HEK293 (cell line): ENCODE data around the gene SERPINA12.

Experiments used
- CTCF ChIA-PET: fragments of 350-600 bp; formaldehyde crosslinking; extraction: SDS; loops from one replicate; lab custom pipeline; 2021; ENCODE audit warnings: antibody characterized with exemption; lab: Yijun Ruan, JAX
- POLR2A ChIA-PET: fragments of 300-600 bp; formaldehyde crosslinking; extraction: SDS; loops from one replicate; lab custom pipeline; 2020; ENCODE audit warnings: antibody characterized with exemption, inconsistent platforms; lab: Yijun Ruan, JAX
- H3K27ac ChIP-seq: fragments of 200-500 bp; sonication (Bioruptor generic); 2 replicates; pipeline ENCODE4 v1.5.1; 2014; ENCODE audit warnings: low read depth, low read length, control low read depth, inconsistent platforms; ENCODE audit errors: extremely low read depth
- H3K36me3 ChIP-seq, 2 experiments: fragments of 200-500 bp in 1 of 2; sonication (Bioruptor generic) in 1 of 2; 1 replicate in 1 of 2; 2 replicates in 1 of 2; pipeline ENCODE4 v1.5.1; 2014 to 2017; ENCODE audit warnings: inconsistent platforms in 2 of 2, low read length in 2 of 2; ENCODE audit not compliant: control insufficient read depth in 2 of 2, insufficient read depth in 1 of 2
- H3K4me1 ChIP-seq: fragments of 200-500 bp; sonication (Bioruptor generic); 2 replicates; pipeline ENCODE4 v1.5.1; 2014; ENCODE audit warnings: mild to moderate bottlenecking, low read length, inconsistent platforms; ENCODE audit not compliant: control insufficient read depth, insufficient read depth
- H3K4me3 ChIP-seq: 2 replicates; pipeline ENCODE4 v1.5.1; 2011; ENCODE audit warnings: low read depth, mild to moderate bottlenecking, control low read depth, low read length, moderate library complexity
- H3K9me3 ChIP-seq: fragments of 200-500 bp; sonication (Bioruptor generic); 2 replicates; pipeline ENCODE4 v1.5.1; 2014; ENCODE audit warnings: low read depth, low read length, inconsistent platforms; ENCODE audit not compliant: control insufficient read depth, insufficient read depth
- GLIS2 ChIP-seq: fragments of 450-650 bp; formaldehyde crosslinking; IDR thresholded peaks from 2 replicates; pipeline ENCODE4 v1.5.1; 2016; ENCODE audit warnings: missing biosample characterization, missing genetic modification characterization
- HOXC10 ChIP-seq: sonication (generic); formaldehyde crosslinking; IDR thresholded peaks from 2 replicates; pipeline ENCODE4 v1.8.1; 2023; ENCODE audit warnings: mild to moderate bottlenecking, missing genetic modification reagents
- PATZ1 ChIP-seq: fragments of 450-650 bp; formaldehyde crosslinking; IDR thresholded peaks from 2 replicates; pipeline ENCODE4 v1.5.1; 2016; ENCODE audit warnings: missing biosample characterization, missing genetic modification characterization
- TCF7L2 ChIP-seq: IDR thresholded peaks from 2 replicates; pipeline ENCODE4 v1.6.1; 2011; ENCODE audit warnings: low read depth, mild to moderate bottlenecking, inconsistent platforms, low read length, moderate library complexity, borderline replicate concordance
- TRIM28 ChIP-seq: IDR thresholded peaks from 2 replicates; pipeline ENCODE4 v1.6.1; 2011; ENCODE audit warnings: low read length, control low read depth, borderline replicate concordance
- WT1 ChIP-seq: fragments of 450-650 bp; formaldehyde crosslinking; IDR thresholded peaks from 2 replicates; pipeline ENCODE4 v1.5.1; 2016; ENCODE audit warnings: missing biosample characterization, missing genetic modification characterization
- YY1 ChIP-seq: fragments of 450-650 bp; formaldehyde crosslinking; IDR thresholded peaks from 2 replicates; pipeline ENCODE4 v1.5.1; 2018; ENCODE audit warnings: missing biosample characterization, missing genetic modification characterization
- ZBTB7A ChIP-seq: fragments of 450-650 bp; formaldehyde crosslinking; IDR thresholded peaks from 2 replicates; pipeline ENCODE4 v1.5.1; 2016; ENCODE audit warnings: low read depth, missing biosample characterization, missing genetic modification characterization
- ZNF140 ChIP-seq: fragments of 450-650 bp; formaldehyde crosslinking; IDR thresholded peaks from 2 replicates; pipeline ENCODE4 v1.5.1; 2016; ENCODE audit warnings: missing biosample characterization, missing genetic modification characterization
- ZNF146 ChIP-seq: fragments of 450-650 bp; formaldehyde crosslinking; IDR thresholded peaks from 2 replicates; pipeline ENCODE4 v1.5.1; 2016; ENCODE audit warnings: missing biosample characterization, missing genetic modification characterization
- ZNF18 ChIP-seq: fragments of 450-650 bp; formaldehyde crosslinking; IDR thresholded peaks from 2 replicates; pipeline ENCODE4 v1.5.1; 2016; ENCODE audit warnings: missing biosample characterization, missing genetic modification characterization
- ZNF24 ChIP-seq: fragments of 450-650 bp; formaldehyde crosslinking; IDR thresholded peaks from 2 replicates; pipeline ENCODE4 v1.5.1; 2016; ENCODE audit warnings: missing biosample characterization, missing genetic modification characterization
- ZNF292 ChIP-seq: fragments of 450-650 bp; formaldehyde crosslinking; IDR thresholded peaks from 2 replicates; pipeline ENCODE4 v1.5.1; 2016; ENCODE audit warnings: low read depth, missing biosample characterization, missing genetic modification characterization, borderline replicate concordance
- ZNF302 ChIP-seq: fragments of 450-650 bp; formaldehyde crosslinking; IDR thresholded peaks from 2 replicates; pipeline ENCODE4 v1.5.1; 2016; ENCODE audit warnings: missing biosample characterization, missing genetic modification characterization, low read depth
- ZNF311 ChIP-seq: fragments of 450-650 bp; formaldehyde crosslinking; IDR thresholded peaks from 2 replicates; pipeline ENCODE4 v1.5.1; 2017; ENCODE audit warnings: missing biosample characterization, missing genetic modification characterization, borderline replicate concordance
- ZNF354C ChIP-seq: fragments of 450-650 bp; formaldehyde crosslinking; IDR thresholded peaks from 2 replicates; pipeline ENCODE4 v1.5.1; 2016; ENCODE audit warnings: missing biosample characterization, missing genetic modification characterization, low read depth, borderline replicate concordance
- ZNF423 ChIP-seq: fragments of 450-650 bp; formaldehyde crosslinking; IDR thresholded peaks from 2 replicates; pipeline ENCODE4 v1.5.1; 2016; ENCODE audit warnings: missing biosample characterization, missing genetic modification characterization
- ZNF529 ChIP-seq: fragments of 450-650 bp; formaldehyde crosslinking; IDR thresholded peaks from 2 replicates; pipeline ENCODE4 v1.5.1; 2017; ENCODE audit warnings: missing genetic modification characterization, missing biosample characterization; ENCODE audit not compliant: insufficient replicate concordance
- ZNF558 ChIP-seq: fragments of 450-650 bp; formaldehyde crosslinking; IDR thresholded peaks from 2 replicates; pipeline ENCODE4 v1.5.1; 2016; ENCODE audit warnings: missing biosample characterization, missing genetic modification characterization
- ZNF692 ChIP-seq: fragments of 450-650 bp; formaldehyde crosslinking; IDR thresholded peaks from 2 replicates; pipeline ENCODE4 v1.5.1; 2016; ENCODE audit warnings: missing biosample characterization, missing genetic modification characterization
- ZNF777 ChIP-seq: fragments of 450-650 bp; formaldehyde crosslinking; IDR thresholded peaks from 2 replicates; pipeline ENCODE4 v1.5.1; 2017; ENCODE audit warnings: missing biosample characterization, missing genetic modification characterization, borderline replicate concordance

SERPINA12 gene

GRCh38 chr14:94501588-94502516 is 7.4 kb downstream of the SERPINA12 start:
- TF ChIP-seq PATZ1 (tag by site-specific recombination) (no peak), YY1 (tag by site-specific recombination) (no peak), GLIS2 (tag by site-specific recombination) (no peak), ZNF18 (tag by site-specific recombination) (no peak), TRIM28 (no peak), WT1 (tag by site-specific recombination) (no peak), ZNF354C (tag by site-specific recombination) (no peak)
- no peak overlapping the region for H3K27ac ChIP-seq
- CTCF ChIA-PET: no interaction called here
- no peaks in the 10 kb centered on the region for H3K9me3 ChIP-seq
- POLR2A ChIA-PET: no interaction called here
- no peak overlapping the region for H3K4me3 ChIP-seq
- no peaks in the 10 kb centered on the region for H3K36me3 ChIP-seq
- no peaks in the 10 kb centered on the region for H3K4me1 ChIP-seq

GRCh38 chr14:94500264-94500663 is 9.0 kb downstream of the SERPINA12 start:
- CTCF ChIA-PET: interaction anchor here (0.5 kb wide), 1 partner anchor 189 kb away, joined by 3 read pairs; no protein-coding TSS in a partner anchor
- TF ChIP-seq ZNF24 (tag by site-specific recombination) (no peak), ZNF292 (tag by site-specific recombination) (no peak), ZNF558 (tag by site-specific recombination) (no peak), ZBTB7A (tag by site-specific recombination) (no peak), ZNF146 (tag by site-specific recombination) (no peak), ZNF311 (no peak), ZNF302 (no peak), ZNF529 (tag by site-specific recombination) (no peak), ZNF140 (tag by site-specific recombination) (no peak), HOXC10 (no peak), ZNF423 (no peak), TRIM28 (no peak)
- Histone ChIP-seq H3K4me1 (no peaks in the 10 kb centered on the region), H3K9me3 (no peaks in the 10 kb centered on the region), H3K27ac (no peak overlapping the region), H3K4me3 (no peak overlapping the region), H3K36me3 (no peaks in the 10 kb centered on the region)
- POLR2A ChIA-PET: no interaction called here

GRCh38 chr14:94499673-94500072 is 9.6 kb downstream of the SERPINA12 start:
- Histone ChIP-seq H3K36me3 (no peaks in the 10 kb centered on the region), H3K4me1 (no peaks in the 10 kb centered on the region), H3K27ac (no peak overlapping the region), H3K9me3 (no peaks in the 10 kb centered on the region), H3K4me3 (no peak overlapping the region)
- TF ChIP-seq ZNF529 (tag by site-specific recombination) (no peak), TCF7L2 (no peak), ZNF777 (tag by site-specific recombination) (no peak), ZNF692 (tag by site-specific recombination) (no peak)
- POLR2A ChIA-PET: no interaction called here
- CTCF ChIA-PET: interaction anchor here (0.5 kb wide), 1 partner anchor 189 kb away, joined by 3 read pairs; no protein-coding TSS in a partner anchor
